Measurements from ENCODE around the gene SCUBE2.

GRCh38 chr11:9133956-9134355, 42.6 kb upstream of the SCUBE2 start:
- TF ChIP-seq CTCF (IDR thresholded peaks at IDR 0.05) (no peak), POLR2A (IDR thresholded peaks at IDR 0.05) (no peak)
